H1 (cell line): ENCODE data around the gene TFF2. TPM values are rescaled to one million over a fixed set of nuclear protein-coding genes. Genes with fewer than 3 reads are reported as not detected.

ENCODE experiments used
- CTCF ChIA-PET: fragments of 300-600 bp; sonication (Branson Sonifier 250); formaldehyde crosslinking; loops from one replicate; lab custom pipeline; 2021; ENCODE audit not compliant: partially characterized antibody; lab: Charles Lee
- POLR2A ChIA-PET: fragments of 300-600 bp; sonication (Branson Sonifier 250); formaldehyde crosslinking; loops from one replicate; lab custom pipeline; 2021; ENCODE audit warnings: inconsistent platforms; ENCODE audit not compliant: partially characterized antibody; lab: Charles Lee
- DNase-seq, 2 experiments: peaks; one replicate each; pipeline versions ENCODE4 v3.0.0 to v3.0.0-alpha.2; 2010 to 2022; ENCODE audit warnings: low spot score in 2 of 2, low read depth in 1 of 2, mixed read lengths in 1 of 2
- FAIRE-seq: peaks from 2 replicates; lab custom pipeline; 2011; peaks lifted over from hg19 to GRCh38; lab: Jason Lieb, UNC
- H2AFZ ChIP-seq: 2 replicates; pipeline ENCODE4 v1.8.1; 2012; ENCODE audit warnings: low read length, inconsistent platforms
- H2AK5ac ChIP-seq: 2 replicates; pipeline ENCODE4 v1.6.1; 2013; ENCODE audit warnings: low read depth, low read length
- H2BK120ac ChIP-seq: replicated peaks from 2 replicates; pipeline ENCODE3; 2013; ENCODE audit warnings: low read depth, low read length, inconsistent platforms
- H2BK12ac ChIP-seq: 2 replicates; pipeline ENCODE4 v1.6.1; 2013; ENCODE audit warnings: low read depth, low read length
- H2BK15ac ChIP-seq: 2 replicates; pipeline ENCODE4 v1.6.1; 2013; ENCODE audit warnings: low read length
- H2BK20ac ChIP-seq: 2 replicates; pipeline ENCODE4 v1.6.1; 2013; ENCODE audit warnings: low read length
- H2BK5ac ChIP-seq: 2 replicates; pipeline ENCODE4 v1.6.1; 2013; ENCODE audit warnings: low read depth, low read length
- H3K14ac ChIP-seq: 2 replicates; pipeline ENCODE4 v1.6.1; 2013; ENCODE audit warnings: inconsistent platforms; ENCODE audit not compliant: insufficient read length
- H3K18ac ChIP-seq: 2 replicates; pipeline ENCODE4 v1.6.1; 2013; ENCODE audit warnings: low read length; ENCODE audit errors: extremely low read depth
- H3K23ac ChIP-seq: 2 replicates; pipeline ENCODE4 v1.6.1; 2013; ENCODE audit warnings: inconsistent platforms; ENCODE audit not compliant: insufficient read length
- H3K23me2 ChIP-seq: 2 replicates; pipeline ENCODE4 v1.6.1; 2013; ENCODE audit warnings: low read depth, low read length
- H3K27ac ChIP-seq: 2 replicates; pipeline ENCODE4 v1.6.1; 2011; ENCODE audit warnings: low read depth, low read length, inconsistent platforms
- H3K27me3 ChIP-seq, 4 experiments: replicated peaks in 1 of 4; 1 replicate in 1 of 4; 2 replicates in 3 of 4; pipeline versions ENCODE4 v1.6.1 to v1.8.1; 2011 to 2013; ENCODE audit warnings: low read length in 3 of 4, mild to moderate bottlenecking in 3 of 4, inconsistent platforms in 2 of 4, mixed read lengths in 2 of 4, moderate library complexity in 1 of 4; ENCODE audit not compliant: control insufficient read depth in 3 of 4, insufficient read depth in 3 of 4; ENCODE audit errors: extremely low read depth in 1 of 4
- H3K36me3 ChIP-seq, 4 experiments: 2 replicates each; pipeline versions ENCODE4 v1.6.1 to v1.8.1; 2011 to 2013; ENCODE audit warnings: mild to moderate bottlenecking in 4 of 4, low read length in 3 of 4, moderate library complexity in 2 of 4, control low read depth in 1 of 4, inconsistent platforms in 1 of 4; ENCODE audit not compliant: insufficient read depth in 4 of 4, control insufficient read depth in 2 of 4
- H3K4ac ChIP-seq: replicated peaks from 2 replicates; pipeline ENCODE3; 2013; ENCODE audit warnings: low read length, low read depth, mixed read lengths, inconsistent platforms; ENCODE audit not compliant: insufficient read length
- H3K4me1 ChIP-seq, 4 experiments: replicated peaks in 1 of 4; 1 replicate in 1 of 4; 2 replicates in 3 of 4; pipeline versions ENCODE4 v1.6.1 to v1.8.1; 2011 to 2013; ENCODE audit warnings: low read length in 3 of 4, inconsistent platforms in 2 of 4, mixed read lengths in 1 of 4; ENCODE audit not compliant: insufficient read depth in 4 of 4, control insufficient read depth in 3 of 4
- H3K4me2 ChIP-seq, 2 experiments: 2 replicates each; pipeline versions ENCODE4 v1.6.1 to v1.8.1; 2011 to 2013; ENCODE audit warnings: low read depth in 2 of 2, low read length in 2 of 2, control low read depth in 1 of 2, inconsistent platforms in 1 of 2, mild to moderate bottlenecking in 1 of 2; ENCODE audit not compliant: insufficient read depth in 1 of 2
- H3K4me3 ChIP-seq, 4 experiments: fragments of 200-600, 300-600 bp in 1 of 4; sonication (generic), shearing (Covaris generic), sonication (Bioruptor Twin) in 1 of 4; 2 replicates each; pipeline versions ENCODE4 v1.5.1 to v1.8.1; 2011 to 2016; ENCODE audit warnings: low read length in 4 of 4, low read depth in 3 of 4, control low read depth in 2 of 4, inconsistent platforms in 2 of 4, mild to moderate bottlenecking in 2 of 4, mixed read lengths in 1 of 4, moderate library complexity in 1 of 4; ENCODE audit not compliant: insufficient read depth in 2 of 4; ENCODE audit errors: extremely low read depth in 1 of 4
- H3K56ac ChIP-seq: replicated peaks from 2 replicates; pipeline ENCODE3; 2013; ENCODE audit warnings: low read depth, mild to moderate bottlenecking, mixed read lengths, low read length, inconsistent platforms; ENCODE audit not compliant: insufficient read length
- H3K79me1 ChIP-seq: 2 replicates; pipeline ENCODE4 v1.6.1; 2013; ENCODE audit warnings: low read depth, low read length, control low read depth
- H3K79me2 ChIP-seq, 2 experiments: 2 replicates each; pipeline versions ENCODE4 v1.6.1 to v1.8.1; 2012 to 2013; ENCODE audit warnings: low read length in 2 of 2, mild to moderate bottlenecking in 2 of 2, inconsistent platforms in 1 of 2; ENCODE audit not compliant: insufficient read depth in 2 of 2, control insufficient read depth in 1 of 2
- H3K9ac ChIP-seq, 4 experiments: replicated peaks in 1 of 4; 1 replicate in 1 of 4; 2 replicates in 3 of 4; pipeline versions ENCODE4 v1.6.1 to v1.8.1; 2011 to 2013; ENCODE audit warnings: low read depth in 3 of 4, low read length in 3 of 4, control low read depth in 2 of 4, mild to moderate bottlenecking in 2 of 4, moderate library complexity in 2 of 4, inconsistent platforms in 1 of 4; ENCODE audit errors: extremely low read depth in 1 of 4
- H3K9me3 ChIP-seq, 2 experiments: 2 replicates each; pipeline versions ENCODE4 v1.6.1 to v1.8.1; 2012 to 2013; ENCODE audit warnings: mild to moderate bottlenecking in 2 of 2, moderate library complexity in 2 of 2, control low read depth in 1 of 2, inconsistent platforms in 1 of 2, low read depth in 1 of 2, low read length in 1 of 2, mixed read lengths in 1 of 2; ENCODE audit not compliant: insufficient read depth in 2 of 2
- H4K20me1 ChIP-seq, 2 experiments: replicated peaks in 1 of 2; 2 replicates each; pipeline versions ENCODE3 to v1.8.1; 2011 to 2013; ENCODE audit warnings: inconsistent platforms in 2 of 2, low read length in 2 of 2, mild to moderate bottlenecking in 1 of 2; ENCODE audit not compliant: insufficient read depth in 2 of 2, control insufficient read depth in 1 of 2
- H4K5ac ChIP-seq: 2 replicates; pipeline ENCODE4 v1.6.1; 2013; ENCODE audit warnings: low read length, low read depth, mixed read lengths, inconsistent platforms; ENCODE audit not compliant: insufficient read length
- H4K8ac ChIP-seq: 2 replicates; pipeline ENCODE4 v1.8.0; 2013; ENCODE audit warnings: mild to moderate bottlenecking, moderate library complexity, low read length, inconsistent platforms; ENCODE audit not compliant: insufficient read depth; ENCODE audit errors: extremely low read depth
- H4K91ac ChIP-seq: replicated peaks from 2 replicates; pipeline ENCODE3; 2013; ENCODE audit warnings: low read length, mixed read lengths, inconsistent platforms; ENCODE audit not compliant: insufficient read length
- CTBP2 ChIP-seq: IDR thresholded peaks from 2 replicates; pipeline ENCODE4 v1.7.0; 2011; ENCODE audit warnings: borderline replicate concordance, mild to moderate bottlenecking, moderate library complexity, mixed read lengths, low read length; ENCODE audit not compliant: insufficient read depth, insufficient read length
- EP300 ChIP-seq, 2 experiments: IDR thresholded peaks; 1 replicate in 1 of 2; 2 replicates in 1 of 2; pipeline ENCODE4 v1.6.1; 2011 to 2012; ENCODE audit warnings: low read depth in 2 of 2, low read length in 2 of 2, mild to moderate bottlenecking in 2 of 2, borderline replicate concordance in 1 of 2, inconsistent platforms in 1 of 2, moderate library complexity in 1 of 2
- HDAC2 ChIP-seq, 2 experiments: fragments of 300-600 bp in 1 of 2; sonication (generic) in 1 of 2; IDR thresholded peaks; 2 replicates each; pipeline ENCODE4 v1.6.1; 2011 to 2012; ENCODE audit warnings: low read depth in 2 of 2, low read length in 2 of 2, mild to moderate bottlenecking in 2 of 2, moderate library complexity in 2 of 2, borderline replicate concordance in 1 of 2, inconsistent platforms in 1 of 2
- KDM4A ChIP-seq: IDR thresholded peaks from one replicate; pipeline ENCODE4 v1.7.1; 2012; ENCODE audit warnings: low read depth, mild to moderate bottlenecking, moderate library complexity, low read length, inconsistent platforms; ENCODE audit not compliant: severe bottlenecking
- KDM5A ChIP-seq: fragments of 200-600 bp; IDR thresholded peaks from 2 replicates; pipeline ENCODE4 v1.7.1; 2012; ENCODE audit warnings: mild to moderate bottlenecking, low read length, inconsistent platforms, mixed read lengths
- RAD21 ChIP-seq, 2 experiments: IDR thresholded peaks in 1 of 2; conservative IDR thresholded peaks in 1 of 2; 2 replicates each; pipeline ENCODE4 v1.6.1; 2011; ENCODE audit warnings: low read depth in 2 of 2, low read length in 2 of 2, improper control_type of control experiment in 1 of 2, inconsistent platforms in 1 of 2, mild to moderate bottlenecking in 1 of 2, moderate library complexity in 1 of 2
- SP4 ChIP-seq: IDR thresholded peaks from 2 replicates; pipeline ENCODE4 v1.6.1; 2012; ENCODE audit warnings: low read length, inconsistent platforms
- SRF ChIP-seq: IDR thresholded peaks from 2 replicates; pipeline ENCODE4 v1.6.1; 2011; ENCODE audit warnings: mild to moderate bottlenecking, low read depth, low read length, moderate library complexity
- ZNF274 ChIP-seq: IDR thresholded peaks from 2 replicates; pipeline ENCODE4 v1.7.0; 2012; ENCODE audit warnings: low read length, borderline replicate concordance; ENCODE audit errors: extremely low read depth
- WGBS, 2 experiments: shearing (Covaris generic) in 1 of 2; methylation state at CpG; one replicate each; pipeline versions ENCODE4 v1.1.6 to v1.1.7; 2013 to 2015; ENCODE audit warnings: low lambda C conversion rate in 2 of 2, mixed read lengths in 2 of 2, inconsistent platforms in 1 of 2, low coverage in 1 of 2, missing lambda C conversion rate in 1 of 2; ENCODE audit not compliant: insufficient replicate concordance in 2 of 2, insufficient coverage in 1 of 2, insufficient read length in 1 of 2; ENCODE audit errors: extremely low coverage in 1 of 2, missing lambda C conversion rate in 1 of 2; 5-methylcytosine and 5-hydroxymethylcytosine counted together
- polyA plus RNA-seq, 7 experiments: library from polyadenylated mRNA; depleted of rRNA in 3 of 7; stranded (reverse) in 5 of 7; unstranded in 2 of 7; fragments of >200 nt in 5 of 7; fragments of 200-250 nt in 2 of 7; gene quantifications; 1 replicate in 5 of 7; 2 replicates in 1 of 7; 4 replicates in 1 of 7; pipeline versions ENCODE4 v1.2.1 to v1.2.3, GENCODE V29; 2011 to 2013; ENCODE audit warnings: missing spikeins in 2 of 7, mixed read lengths in 2 of 7
- total RNA-seq: library from RNA; stranded (reverse); fragmentation: NEBNext Ultra II Directional; extraction: Animal tissue kit (Norgen Biotek cat#: 25700); gene quantifications from 2 replicates; pipeline ENCODE4 v1.2.1, GENCODE V29; 2021

The TFF2 gene
- total and polyA plus RNA-seq, 2 of the 8 experiments (the other 6 are each of a cell fraction or from before 2014, with no cell fraction given): not detected

DNA sequence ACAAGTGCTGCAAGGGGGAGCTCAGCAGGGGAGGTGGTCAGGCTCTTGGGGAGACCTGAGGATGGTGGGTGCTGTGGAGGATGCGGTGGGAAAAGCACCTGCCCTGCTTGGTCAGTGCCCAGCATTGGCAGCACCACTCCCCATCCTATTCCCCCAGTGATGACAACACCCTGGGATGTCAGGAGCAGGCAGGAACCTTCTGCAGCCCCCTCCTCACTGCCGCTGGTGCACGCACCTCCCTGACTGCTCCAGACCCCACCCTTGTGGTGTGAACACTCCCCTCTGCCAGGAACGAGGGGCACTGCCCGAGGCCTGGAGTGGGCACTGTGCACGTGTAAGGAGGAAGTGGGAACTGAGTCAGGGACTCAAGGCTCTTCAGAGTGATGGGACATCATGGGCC, 32.5 kb upstream of the TFF2 start:
- Histone ChIP-seq H2BK5ac (no peak overlapping the region), H3K4me3 (no peak overlapping the region), H3K4me2 (no peak overlapping the region), H3K4ac (no peak overlapping the region), H3K79me1 (no peaks in the 10 kb centered on the region; the same call in 1 of the 2 replicates), H4K5ac (no peak overlapping the region), H4K20me1 (peaks cover 0 to 3% of the 10 kb centered on the region in 2 experiments), H3K14ac (no peak overlapping the region), H2BK20ac (no peak overlapping the region), H2AK5ac (no peak overlapping the region), H3K36me3 (no peaks in the 10 kb centered on the region), H2BK12ac (no peak overlapping the region), H3K27ac (no peak overlapping the region), H4K8ac (no peak overlapping the region), H3K9ac (no peak overlapping the region), H2BK120ac (no peak overlapping the region), H3K9me3 (peaks cover 0 to 3% of the 10 kb centered on the region in 2 experiments; a peak in 1 of 4 replicates), H3K18ac (no peak overlapping the region), H3K56ac (no peak overlapping the region), H3K23ac (no peak overlapping the region), H4K91ac (no peak overlapping the region), H3K27me3 (no peaks in the 10 kb centered on the region), H2BK15ac (no peak overlapping the region), H3K79me2 (no peaks in the 10 kb centered on the region)
- 82% methylated on average over 6 of the region's 6 CpGs; no CpG with 5 or more reads in 1 of the 2 experiments for WGBS, 2 experiments
- ChIA-PET CTCF (interaction anchor here (1.3 to 2.9 kb wide), 6 partner anchors 12 to 73 kb away, joined by 4 to 29 read pairs (median 12); partner anchors contain the start of gene TFF1), POLR2A (no interaction called here)
- no peak for DNase-seq
- no peak for FAIRE-seq
- TF ChIP-seq SRF (no peak), RAD21 (IDR thresholded peaks at IDR 0.05 in 1 of 2, conservative IDR thresholded peaks at IDR 0.05 in 1 of 2; ENCODE audit: low read depth in 2 of 2, low read length in 2 of 2) (no peak), HDAC2 (IDR thresholded peaks at IDR 0.05; ENCODE audit: borderline replicate concordance in 1 of 2, low read depth in 2 of 2, low read length in 2 of 2) (no peak), EP300 (IDR thresholded peaks at IDR 0.05; ENCODE audit: borderline replicate concordance in 1 of 2, low read depth in 2 of 2, low read length in 2 of 2) (no peak), KDM4A (no peak), SP4 (no peak), ZNF274 (no peak), CTBP2 (no peak), KDM5A (no peak)
- TF ChIP-seq, all 59 proteins: peak for 0
- Histone ChIP-seq H3K23me2 (no peaks in the 10 kb centered on the region), H2AFZ (no peak overlapping the region), H3K4me1 (no peaks in the 10 kb centered on the region)
